SIG-M5 treated with dmso at 0.1 percent for 504 hours (cell line): ENCODE data around the gene HSPA12A.

Experiments
- DNase-seq: peaks from one replicate; lab custom pipeline; 2025; ENCODE audit not compliant: unreplicated experiment; lab: John Stamatoyannopoulos, UW

Gene HSPA12A

DNA sequence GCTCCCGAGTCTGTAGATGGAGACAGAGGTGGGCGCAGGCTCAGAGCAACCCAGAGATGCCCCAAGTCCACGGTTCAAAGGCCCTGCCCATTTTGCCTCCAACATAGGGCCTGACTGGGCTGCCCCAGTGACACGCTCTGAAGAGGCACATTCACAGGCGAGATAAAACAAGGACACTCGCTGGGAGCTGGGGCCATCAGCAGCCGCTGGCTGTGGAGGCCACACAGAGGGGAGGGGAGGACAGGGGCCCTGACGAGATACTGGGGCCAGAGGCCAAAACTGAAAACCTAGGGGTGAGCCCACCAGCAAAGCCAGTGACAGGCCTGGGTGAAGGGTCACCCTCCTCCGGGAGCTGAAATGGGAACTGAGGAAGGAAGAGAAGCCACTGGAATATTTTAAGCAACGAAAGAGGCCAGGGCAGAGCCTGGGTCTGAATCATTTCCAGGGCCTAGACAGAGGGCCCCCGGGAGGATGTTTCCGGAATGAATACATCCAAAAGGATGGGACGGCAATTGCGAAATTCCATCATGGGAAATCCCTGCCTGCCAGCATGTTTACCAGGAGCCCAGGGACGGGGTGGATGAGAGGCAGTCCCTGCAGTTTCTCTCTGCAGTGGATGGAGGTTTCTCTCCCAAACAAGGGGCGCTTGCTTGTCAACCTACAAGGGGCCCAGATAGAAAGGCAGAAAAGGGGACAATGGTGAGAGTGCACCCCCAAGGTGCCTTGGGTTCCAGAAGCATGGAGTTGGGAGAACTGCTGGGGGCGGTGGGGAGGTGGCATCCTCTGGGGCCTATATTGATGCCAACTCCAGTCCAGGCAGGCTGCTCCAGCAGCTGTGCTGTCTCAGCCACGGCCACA lies 29.0 kb upstream of the HSPA12A start:
- DNase-seq, result no peak

DNA sequence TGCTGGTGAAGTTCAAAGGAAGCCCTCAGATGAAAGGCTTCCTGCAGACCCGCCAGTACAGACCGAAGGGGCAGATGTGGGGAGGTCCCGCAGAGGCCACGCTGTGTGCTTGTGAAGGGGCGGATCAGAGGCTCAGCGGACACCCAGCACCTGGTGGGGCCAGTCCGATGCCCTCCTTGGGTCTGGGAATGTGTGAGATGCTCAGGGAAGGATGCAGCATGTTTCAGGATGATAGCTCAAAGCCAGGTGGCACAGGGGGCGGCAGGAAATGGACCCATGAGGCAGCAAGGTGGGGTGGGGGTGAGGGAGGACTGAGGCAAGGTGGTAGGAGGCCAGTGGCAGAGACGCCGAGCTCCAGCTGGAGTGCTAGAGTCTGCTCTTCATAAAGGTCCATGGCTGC lies 27.9 kb upstream of the HSPA12A start:
- no peak for DNase-seq

DNA sequence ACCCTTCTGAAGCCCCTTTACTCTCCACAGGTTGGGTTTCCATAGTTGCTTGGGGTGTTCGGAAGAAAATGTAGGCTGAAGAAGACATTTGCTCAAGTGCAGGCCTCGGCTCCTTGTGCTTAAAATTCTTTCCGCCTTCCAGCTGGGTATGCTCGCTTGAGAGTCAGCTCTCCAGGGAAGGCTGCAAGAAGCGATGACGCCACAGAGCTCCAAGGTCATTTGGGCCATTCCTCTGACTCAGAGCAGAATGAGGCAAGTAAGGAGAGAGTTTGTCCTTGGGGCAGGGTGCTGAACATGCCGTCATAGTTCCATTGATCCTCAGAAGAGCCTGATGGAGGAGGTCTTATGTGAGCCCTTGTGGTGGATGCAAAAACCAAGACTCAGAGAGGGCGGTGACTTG lies 27.4 kb upstream of the HSPA12A start:
- DNase-seq, result no peak

DNA sequence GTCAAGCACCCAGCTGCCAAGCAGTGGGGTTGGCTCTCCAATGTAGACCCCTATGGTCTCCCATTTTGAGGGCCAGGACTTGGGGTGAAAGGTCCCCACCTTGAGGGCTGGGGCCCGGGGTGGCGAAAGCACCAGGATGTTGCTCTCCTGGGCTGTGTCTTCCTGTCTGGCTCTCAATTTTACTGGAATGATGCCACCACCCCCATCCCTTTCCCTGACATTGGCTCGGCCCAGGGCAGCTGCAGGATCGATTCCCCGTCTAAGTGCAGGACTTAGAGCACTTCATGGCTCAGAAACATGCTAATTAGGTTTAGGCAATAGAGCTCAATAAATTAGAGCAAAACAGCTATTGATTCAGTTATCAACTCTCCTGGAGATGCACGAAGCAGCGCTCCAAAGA lies 27.0 kb upstream of the HSPA12A start:
- DNase-seq, result no peak

DNA sequence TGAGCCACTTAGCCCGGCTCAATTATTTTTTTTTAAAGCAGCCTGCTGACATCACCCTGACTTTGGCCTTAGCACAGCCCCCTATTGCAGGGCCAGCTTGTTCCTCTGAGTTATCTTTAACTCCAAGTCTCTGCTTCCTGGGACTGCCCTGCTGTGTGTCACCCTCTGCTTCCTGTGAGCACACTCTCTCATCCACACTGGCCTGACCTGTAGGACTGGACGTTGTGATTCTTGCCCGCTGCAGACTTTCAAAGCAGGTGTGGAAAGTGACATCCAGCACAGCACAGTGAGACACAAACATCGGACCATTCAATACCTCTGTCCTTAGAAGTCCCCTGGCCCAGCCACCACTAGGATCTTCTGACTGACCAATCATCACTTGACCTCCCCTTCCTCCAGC lies 26.4 kb upstream of the HSPA12A start:
- no peak for DNase-seq

DNA sequence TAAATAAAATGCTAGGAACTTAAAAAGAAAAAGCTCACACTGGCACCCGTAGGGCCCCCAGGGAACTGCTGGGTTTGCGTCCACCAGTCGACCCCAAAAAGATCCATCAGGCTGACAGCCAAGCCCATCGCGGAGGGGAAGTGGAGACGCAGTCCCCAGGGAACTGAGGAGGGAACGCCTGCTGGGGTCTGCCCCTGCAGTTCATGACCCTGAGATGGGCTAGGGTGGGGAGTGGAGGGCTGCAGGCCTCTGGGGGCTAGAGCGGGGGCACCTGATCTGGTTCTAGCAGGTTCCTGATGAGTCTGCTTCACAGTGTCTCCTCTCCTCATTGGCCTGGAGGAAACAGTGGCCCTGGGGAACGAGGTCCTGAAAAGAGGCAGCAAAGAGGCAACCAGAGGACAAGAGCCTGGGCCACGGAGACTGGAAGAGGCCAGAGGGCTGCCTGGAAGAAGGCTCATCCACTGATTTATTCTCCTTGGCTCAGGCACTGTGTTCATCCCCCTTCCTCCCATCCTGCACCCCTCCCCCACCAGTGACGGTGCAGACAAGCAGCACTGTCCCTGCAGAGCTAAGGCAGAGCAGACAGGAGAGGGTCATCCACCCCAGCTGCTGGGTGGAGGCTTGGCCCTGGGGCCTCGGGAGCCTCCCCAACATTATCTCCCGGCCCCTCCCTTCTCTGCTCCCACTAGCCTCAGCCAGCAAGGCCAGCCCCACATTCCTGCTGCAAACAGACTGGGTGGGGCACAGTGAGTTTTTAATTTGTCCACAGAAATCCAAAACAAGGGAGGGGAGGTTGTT lies 24.7 kb upstream of the HSPA12A start:
- DNase-seq, result no peak

DNA sequence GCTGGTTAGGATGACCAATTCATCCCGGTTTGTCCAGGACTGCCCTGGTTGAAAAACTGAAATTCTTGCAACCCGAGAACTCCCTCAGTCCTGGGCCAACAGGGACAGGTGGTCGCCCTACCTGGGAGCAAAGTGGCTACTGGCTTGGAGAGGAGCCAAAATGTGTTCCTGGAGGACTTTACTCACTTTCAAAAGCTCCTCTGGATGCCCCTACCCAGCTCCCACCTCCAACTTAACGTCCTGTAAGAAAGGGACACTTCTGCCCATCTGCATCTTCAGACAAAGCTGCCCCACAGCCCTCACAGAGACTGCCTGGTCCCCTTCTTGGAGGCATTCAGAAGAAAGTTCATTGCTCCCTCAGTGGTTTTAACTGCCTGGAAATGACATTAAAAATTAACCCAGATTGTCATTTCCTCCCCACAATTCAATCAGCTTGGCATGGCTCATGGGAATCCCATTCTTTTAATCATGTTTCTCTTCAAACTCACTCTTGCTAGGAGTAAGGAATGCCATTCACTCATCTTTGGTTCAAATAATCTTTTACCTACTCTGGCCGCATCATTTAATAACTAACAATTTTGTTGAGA lies 24.0 kb upstream of the HSPA12A start:
- no peak for DNase-seq

DNA sequence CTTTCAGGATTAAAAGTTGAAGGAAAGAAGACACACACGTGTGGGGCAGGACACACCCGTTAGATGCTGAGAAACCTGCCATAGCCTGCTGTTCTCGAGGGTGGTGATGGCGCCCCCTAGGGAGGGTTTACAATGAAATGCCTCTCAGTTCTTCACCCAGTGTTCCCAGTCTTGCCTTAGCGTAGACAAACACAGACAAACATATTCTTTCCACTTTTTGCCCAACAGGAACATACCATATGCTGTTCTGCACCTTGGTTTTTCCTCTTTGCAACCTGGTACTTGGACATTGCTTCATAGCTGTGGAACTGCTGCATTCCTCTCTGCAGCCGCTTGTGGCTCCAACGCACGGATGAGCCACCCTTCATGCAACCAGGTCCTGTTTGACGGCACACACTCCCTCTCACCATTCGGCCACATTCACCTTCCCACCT lies 23.3 kb upstream of the HSPA12A start:
- DNase-seq, result no peak

DNA sequence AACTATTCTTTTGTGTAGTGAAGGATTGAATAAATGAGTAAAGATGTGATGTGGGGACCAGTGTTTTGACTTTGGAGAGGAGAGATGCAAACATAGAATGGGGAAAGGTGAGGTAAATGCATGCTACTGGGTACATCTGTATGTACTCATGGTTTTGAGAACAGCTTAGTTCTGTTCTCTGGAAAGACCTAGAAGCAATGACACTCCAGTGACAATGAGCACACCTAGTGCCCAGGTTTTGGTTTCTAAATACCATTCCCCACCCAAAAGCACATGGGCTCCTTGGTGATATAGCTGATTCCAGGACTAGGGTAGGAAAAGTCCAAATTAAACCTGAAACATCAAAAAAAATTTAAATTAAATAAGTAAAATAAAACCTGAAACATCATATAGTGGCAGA lies 22.6 kb upstream of the HSPA12A start:
- no peak for DNase-seq

DNA sequence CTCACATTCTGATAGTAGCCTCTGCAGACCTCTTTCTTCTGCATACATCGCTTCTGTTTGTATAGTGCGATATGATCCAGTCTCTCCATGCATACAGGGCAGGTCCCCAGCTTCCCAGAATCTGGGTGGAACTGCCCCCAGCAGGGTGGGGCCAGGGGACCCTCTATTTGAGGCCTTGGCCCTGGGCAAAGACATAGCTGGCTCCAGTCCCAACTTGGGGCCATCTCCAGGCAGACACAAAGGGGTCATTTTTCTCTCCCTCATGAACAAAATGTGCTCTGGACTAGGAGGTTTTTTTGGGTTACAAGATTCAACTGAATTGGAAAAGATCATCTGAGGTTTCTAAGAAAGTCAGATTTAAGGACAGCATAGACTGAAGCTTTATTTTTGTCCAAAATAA lies 21.1 kb upstream of the HSPA12A start:
- DNase-seq, result no peak

DNA sequence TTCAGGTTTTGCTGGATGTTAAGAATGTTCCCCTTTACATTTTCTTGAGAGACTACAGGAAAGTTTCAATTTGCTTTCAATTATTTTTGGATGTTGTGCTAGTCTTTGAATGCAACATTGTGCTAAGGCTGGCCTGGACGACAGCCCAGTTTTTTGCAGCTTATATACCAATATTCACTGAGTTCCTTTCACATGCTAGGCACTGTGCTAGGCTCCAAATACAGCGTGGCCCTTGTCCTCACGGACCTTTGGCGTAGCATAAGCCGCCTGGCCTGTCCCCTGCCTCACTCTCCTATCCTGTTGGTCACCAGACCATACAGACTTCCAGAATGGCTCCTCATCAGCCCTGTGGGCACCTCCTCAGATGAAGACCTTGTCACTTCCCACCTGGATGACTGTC lies 19.5 kb upstream of the HSPA12A start:
- no peak for DNase-seq

DNA sequence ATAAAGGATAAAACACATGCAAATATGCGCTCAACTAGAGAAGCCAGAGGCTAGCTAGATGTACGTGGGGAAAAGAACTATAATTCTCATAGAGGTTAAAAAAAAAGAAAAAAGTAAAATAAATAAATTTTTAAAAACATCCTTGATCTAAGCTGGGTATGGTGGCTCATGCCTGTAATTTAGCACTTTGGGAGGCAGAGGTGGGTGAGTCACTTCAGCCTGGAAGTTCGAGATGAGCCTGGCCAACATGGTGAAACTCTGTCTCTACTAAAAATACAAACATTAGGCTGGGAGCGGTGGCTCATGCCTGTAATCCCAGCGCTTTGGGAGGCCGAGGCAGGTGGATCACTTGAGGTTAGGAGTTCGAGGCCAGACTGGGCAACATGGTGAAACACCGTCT lies 18.6 kb upstream of the HSPA12A start:
- no peak for DNase-seq

DNA sequence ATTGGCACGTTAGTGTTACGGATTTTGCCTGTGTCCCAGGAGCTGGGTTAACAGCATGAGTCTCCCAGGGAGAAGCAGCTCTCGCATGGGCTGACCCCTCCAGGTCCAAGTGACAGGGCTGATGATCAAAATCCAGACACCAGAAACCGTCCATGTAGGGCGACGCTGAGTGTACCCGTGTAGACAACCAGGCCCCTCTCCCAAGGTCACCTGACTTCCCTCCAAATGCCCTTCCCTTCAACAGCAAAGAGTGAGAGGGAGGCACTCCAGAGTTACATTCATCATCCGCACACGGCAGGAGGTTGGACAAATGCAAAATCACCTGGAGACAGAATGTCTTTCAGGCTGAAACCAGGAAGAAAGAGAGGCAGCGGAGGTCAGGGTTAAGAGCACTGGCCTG lies 14.9 kb upstream of the HSPA12A start:
- no peak for DNase-seq

DNA sequence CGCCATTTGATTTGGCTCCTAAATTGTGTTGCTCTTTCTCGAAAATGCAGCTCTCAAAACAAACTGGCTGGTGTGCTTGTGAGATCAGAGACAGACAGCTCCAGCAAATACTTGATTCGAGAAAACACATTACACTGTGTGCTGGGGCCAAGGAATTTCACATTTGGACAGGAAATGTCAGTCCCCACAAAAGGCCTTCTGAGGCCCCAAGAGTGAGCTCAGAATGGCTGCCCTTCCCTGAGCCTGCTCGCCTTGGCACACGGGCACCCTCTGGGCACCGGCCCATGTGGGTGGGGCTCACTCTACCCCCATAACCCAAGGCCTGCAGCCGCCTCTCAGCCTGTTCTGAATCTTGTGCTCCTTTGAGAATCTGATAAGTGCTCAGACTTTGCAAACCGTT lies 13.9 kb upstream of the HSPA12A start:
- DNase-seq, result no peak

DNA sequence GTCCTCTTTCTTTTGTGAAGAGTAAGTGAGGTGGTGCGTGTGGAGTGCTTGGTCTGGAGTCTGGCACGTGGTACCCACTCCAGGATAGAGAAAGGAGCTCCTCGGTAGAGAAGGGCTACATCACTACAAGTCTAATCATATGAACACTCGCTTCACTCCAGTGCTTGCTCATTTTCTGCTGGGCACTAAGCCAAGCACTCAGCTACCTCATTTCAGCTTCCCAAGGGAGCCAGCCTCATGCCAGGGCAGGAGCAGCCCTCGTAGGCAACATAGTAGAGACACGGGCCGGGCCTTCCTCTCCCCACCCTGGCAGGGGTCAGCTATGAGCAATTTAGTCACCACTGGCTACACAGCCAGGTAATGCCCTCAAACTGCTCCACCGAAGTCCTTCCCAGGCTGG lies 11.4 kb upstream of the HSPA12A start:
- DNase-seq, result no peak

DNA sequence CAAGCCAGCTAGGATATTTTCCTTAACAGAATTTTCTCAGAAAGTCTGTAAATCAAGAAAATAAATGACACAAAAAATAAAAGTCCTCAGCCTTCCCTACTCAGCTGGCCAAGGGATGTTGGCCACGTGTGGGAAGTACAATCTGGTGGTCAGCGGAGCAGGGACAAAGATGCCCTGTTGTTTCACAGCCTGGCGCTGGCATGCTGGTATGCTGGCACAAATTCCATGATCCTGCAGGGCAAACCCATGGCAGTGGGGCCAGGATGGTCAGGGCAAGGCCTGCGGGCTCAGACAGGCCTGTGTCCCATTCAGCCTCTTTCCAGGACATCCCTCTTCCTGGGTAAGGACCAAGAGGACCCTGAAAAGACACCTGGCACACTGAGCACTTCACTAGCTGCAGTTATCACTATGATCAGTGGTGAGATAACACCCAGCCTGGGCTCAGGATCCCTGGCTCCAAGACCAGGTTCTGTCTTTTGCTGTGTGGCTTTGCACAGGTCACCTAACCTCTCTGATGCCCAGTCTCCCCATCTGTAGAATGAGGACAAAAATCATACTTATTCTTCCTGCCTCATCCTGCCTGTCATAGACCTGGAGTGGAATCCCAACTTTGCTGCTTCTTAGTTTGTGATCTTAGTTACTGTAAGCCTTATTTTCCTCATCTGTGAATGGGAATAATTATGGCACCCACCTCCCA lies 10.8 kb upstream of the HSPA12A start:
- no peak for DNase-seq

DNA sequence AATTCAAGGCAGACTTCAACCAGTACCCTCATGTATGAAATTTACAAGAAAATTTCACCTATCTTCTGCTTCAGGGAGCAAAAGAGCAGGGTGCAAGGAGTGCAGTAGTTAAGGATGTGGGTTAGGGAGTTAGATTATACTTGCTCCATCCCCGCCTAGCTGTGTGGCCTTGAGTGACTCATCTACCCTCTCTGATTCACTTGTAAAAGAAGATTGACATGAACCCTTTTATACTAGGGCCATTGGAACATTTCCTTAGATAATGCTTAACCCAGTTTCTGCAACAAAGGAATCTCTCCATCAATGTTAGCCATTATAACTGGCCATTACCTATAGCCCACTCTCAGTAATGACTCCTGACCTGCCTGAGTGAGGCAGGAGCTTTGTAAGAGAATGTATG lies 10.2 kb upstream of the HSPA12A start:
- no peak for DNase-seq

DNA sequence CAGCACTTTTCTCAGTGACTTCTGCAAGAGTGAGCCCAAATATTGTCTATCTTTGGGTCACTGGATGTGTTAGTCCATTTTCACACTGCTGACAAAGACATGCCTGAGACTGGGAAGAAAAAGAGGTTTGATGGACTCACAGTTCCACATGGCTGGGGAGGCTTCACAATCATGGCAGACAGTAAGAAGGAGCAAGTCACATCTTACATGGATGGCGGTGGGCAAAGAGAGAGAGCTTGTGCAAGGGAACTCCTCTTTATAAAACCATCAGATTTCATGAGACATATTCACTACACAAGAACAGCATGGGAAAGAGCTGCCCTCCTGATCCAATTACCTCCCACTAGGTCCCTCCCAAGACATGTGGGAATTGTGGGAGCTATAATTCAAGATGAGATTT lies 6.1 kb upstream of the HSPA12A start:
- DNase-seq, result no peak

DNA sequence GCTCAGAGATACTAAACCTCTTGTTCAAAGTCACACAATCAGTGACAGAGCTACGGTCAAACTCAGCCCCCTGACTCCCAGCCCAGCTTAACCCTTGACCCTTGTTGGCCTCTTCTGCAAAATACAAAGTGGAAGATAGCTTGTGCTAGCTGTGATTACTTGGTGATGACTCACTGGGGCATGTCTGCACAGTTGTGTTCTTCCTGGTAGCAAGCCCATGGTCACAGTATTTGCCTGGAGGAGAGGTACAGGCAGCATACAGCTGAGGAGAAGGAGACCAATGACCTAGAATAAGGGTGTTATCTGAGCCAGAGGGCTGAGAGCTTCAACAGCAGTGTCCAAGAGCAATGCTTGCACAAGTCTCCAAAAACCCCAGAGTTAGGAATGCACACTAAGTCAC lies 5.7 kb upstream of the HSPA12A start:
- DNase-seq, result no peak

DNA sequence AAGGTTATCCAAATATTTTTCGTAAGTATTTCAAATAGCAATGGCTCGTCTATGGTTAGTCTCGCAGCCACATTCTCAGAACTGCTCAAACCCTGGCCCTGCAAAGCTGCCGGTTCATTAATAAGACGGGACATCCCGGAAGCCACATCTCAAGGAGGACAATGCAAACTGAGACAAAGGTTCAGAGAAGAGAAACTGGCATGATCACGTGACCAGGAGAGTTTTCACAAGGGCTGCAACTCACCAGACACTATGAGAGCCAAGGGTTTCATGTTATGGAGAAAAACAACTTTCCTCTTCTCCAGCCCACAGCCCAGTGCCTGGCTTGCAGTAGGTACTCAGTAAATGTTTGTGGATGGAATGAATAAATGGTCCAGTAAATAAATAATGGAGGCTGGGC lies 5.0 kb upstream of the HSPA12A start:
- no peak for DNase-seq

DNA sequence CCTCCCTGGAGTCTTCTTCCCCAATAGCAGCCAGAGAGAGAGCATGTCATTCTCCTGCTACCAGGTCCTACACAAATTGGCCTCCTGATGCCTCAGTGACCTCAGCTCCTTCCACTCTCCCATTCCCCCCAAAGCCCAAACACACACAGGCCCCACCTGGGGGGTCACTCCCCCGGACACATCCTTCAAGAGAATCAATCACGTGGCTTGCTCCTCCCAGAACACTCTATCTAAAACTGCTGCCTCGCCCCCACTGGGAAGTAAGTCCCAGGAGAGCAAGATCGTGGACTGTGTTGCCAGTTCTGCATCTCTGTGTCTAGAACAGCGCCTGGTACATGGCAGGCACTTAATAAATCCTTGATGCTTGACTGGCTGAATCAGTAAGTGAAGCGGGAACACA lies 2.5 kb upstream of the HSPA12A start:
- DNase-seq, result no peak
